H1 (cell line): Measurements from ENCODE around the gene PITPNC1. TPM values are rescaled to one million over a fixed set of nuclear protein-coding genes. Genes with fewer than 3 reads are reported as not detected.

Source experiments
- CTCF ChIA-PET: fragments of 300-600 bp; sonication (Branson Sonifier 250); formaldehyde crosslinking; loops from one replicate; lab custom pipeline; 2021; ENCODE audit not compliant: partially characterized antibody; lab: Charles Lee
- POLR2A ChIA-PET: fragments of 300-600 bp; sonication (Branson Sonifier 250); formaldehyde crosslinking; loops from one replicate; lab custom pipeline; 2021; ENCODE audit warnings: inconsistent platforms; ENCODE audit not compliant: partially characterized antibody; lab: Charles Lee
- DNase-seq, 2 experiments: peaks; one replicate each; pipeline versions ENCODE4 v3.0.0 to v3.0.0-alpha.2; 2010 to 2022; ENCODE audit warnings: low spot score in 2 of 2, low read depth in 1 of 2, mixed read lengths in 1 of 2
- FAIRE-seq: peaks from 2 replicates; lab custom pipeline; 2011; peaks lifted over from hg19 to GRCh38; lab: Jason Lieb, UNC
- H2AFZ ChIP-seq: 2 replicates; pipeline ENCODE4 v1.8.1; 2012; ENCODE audit warnings: low read length, inconsistent platforms
- H2AK5ac ChIP-seq: 2 replicates; pipeline ENCODE4 v1.6.1; 2013; ENCODE audit warnings: low read depth, low read length
- H2BK120ac ChIP-seq: replicated peaks from 2 replicates; pipeline ENCODE3; 2013; ENCODE audit warnings: low read depth, low read length, inconsistent platforms
- H2BK12ac ChIP-seq: 2 replicates; pipeline ENCODE4 v1.6.1; 2013; ENCODE audit warnings: low read depth, low read length
- H2BK15ac ChIP-seq: 2 replicates; pipeline ENCODE4 v1.6.1; 2013; ENCODE audit warnings: low read length
- H2BK20ac ChIP-seq: 2 replicates; pipeline ENCODE4 v1.6.1; 2013; ENCODE audit warnings: low read length
- H2BK5ac ChIP-seq: 2 replicates; pipeline ENCODE4 v1.6.1; 2013; ENCODE audit warnings: low read depth, low read length
- H3K14ac ChIP-seq: 2 replicates; pipeline ENCODE4 v1.6.1; 2013; ENCODE audit warnings: inconsistent platforms; ENCODE audit not compliant: insufficient read length
- H3K18ac ChIP-seq: 2 replicates; pipeline ENCODE4 v1.6.1; 2013; ENCODE audit warnings: low read length; ENCODE audit errors: extremely low read depth
- H3K23ac ChIP-seq: 2 replicates; pipeline ENCODE4 v1.6.1; 2013; ENCODE audit warnings: inconsistent platforms; ENCODE audit not compliant: insufficient read length
- H3K23me2 ChIP-seq: 2 replicates; pipeline ENCODE4 v1.6.1; 2013; ENCODE audit warnings: low read depth, low read length
- H3K27ac ChIP-seq: 2 replicates; pipeline ENCODE4 v1.6.1; 2011; ENCODE audit warnings: low read depth, low read length, inconsistent platforms
- H3K27me3 ChIP-seq, 4 experiments: replicated peaks in 1 of 4; 1 replicate in 1 of 4; 2 replicates in 3 of 4; pipeline versions ENCODE4 v1.6.1 to v1.8.1; 2011 to 2013; ENCODE audit warnings: low read length in 3 of 4, mild to moderate bottlenecking in 3 of 4, inconsistent platforms in 2 of 4, mixed read lengths in 2 of 4, moderate library complexity in 1 of 4; ENCODE audit not compliant: control insufficient read depth in 3 of 4, insufficient read depth in 3 of 4; ENCODE audit errors: extremely low read depth in 1 of 4
- H3K36me3 ChIP-seq, 4 experiments: 2 replicates each; pipeline versions ENCODE4 v1.6.1 to v1.8.1; 2011 to 2013; ENCODE audit warnings: mild to moderate bottlenecking in 4 of 4, low read length in 3 of 4, moderate library complexity in 2 of 4, control low read depth in 1 of 4, inconsistent platforms in 1 of 4; ENCODE audit not compliant: insufficient read depth in 4 of 4, control insufficient read depth in 2 of 4
- H3K4ac ChIP-seq: replicated peaks from 2 replicates; pipeline ENCODE3; 2013; ENCODE audit warnings: low read length, low read depth, mixed read lengths, inconsistent platforms; ENCODE audit not compliant: insufficient read length
- H3K4me1 ChIP-seq, 4 experiments: replicated peaks in 1 of 4; 1 replicate in 1 of 4; 2 replicates in 3 of 4; pipeline versions ENCODE4 v1.6.1 to v1.8.1; 2011 to 2013; ENCODE audit warnings: low read length in 3 of 4, inconsistent platforms in 2 of 4, mixed read lengths in 1 of 4; ENCODE audit not compliant: insufficient read depth in 4 of 4, control insufficient read depth in 3 of 4
- H3K4me2 ChIP-seq, 2 experiments: 2 replicates each; pipeline versions ENCODE4 v1.6.1 to v1.8.1; 2011 to 2013; ENCODE audit warnings: low read depth in 2 of 2, low read length in 2 of 2, control low read depth in 1 of 2, inconsistent platforms in 1 of 2, mild to moderate bottlenecking in 1 of 2; ENCODE audit not compliant: insufficient read depth in 1 of 2
- H3K4me3 ChIP-seq, 4 experiments: fragments of 200-600, 300-600 bp in 1 of 4; sonication (generic), shearing (Covaris generic), sonication (Bioruptor Twin) in 1 of 4; 2 replicates each; pipeline versions ENCODE4 v1.5.1 to v1.8.1; 2011 to 2016; ENCODE audit warnings: low read length in 4 of 4, low read depth in 3 of 4, control low read depth in 2 of 4, inconsistent platforms in 2 of 4, mild to moderate bottlenecking in 2 of 4, mixed read lengths in 1 of 4, moderate library complexity in 1 of 4; ENCODE audit not compliant: insufficient read depth in 2 of 4; ENCODE audit errors: extremely low read depth in 1 of 4
- H3K56ac ChIP-seq: replicated peaks from 2 replicates; pipeline ENCODE3; 2013; ENCODE audit warnings: low read depth, mild to moderate bottlenecking, mixed read lengths, low read length, inconsistent platforms; ENCODE audit not compliant: insufficient read length
- H3K79me1 ChIP-seq: 2 replicates; pipeline ENCODE4 v1.6.1; 2013; ENCODE audit warnings: low read depth, low read length, control low read depth
- H3K79me2 ChIP-seq, 2 experiments: 2 replicates each; pipeline versions ENCODE4 v1.6.1 to v1.8.1; 2012 to 2013; ENCODE audit warnings: low read length in 2 of 2, mild to moderate bottlenecking in 2 of 2, inconsistent platforms in 1 of 2; ENCODE audit not compliant: insufficient read depth in 2 of 2, control insufficient read depth in 1 of 2
- H3K9ac ChIP-seq, 4 experiments: replicated peaks in 1 of 4; 1 replicate in 1 of 4; 2 replicates in 3 of 4; pipeline versions ENCODE4 v1.6.1 to v1.8.1; 2011 to 2013; ENCODE audit warnings: low read depth in 3 of 4, low read length in 3 of 4, control low read depth in 2 of 4, mild to moderate bottlenecking in 2 of 4, moderate library complexity in 2 of 4, inconsistent platforms in 1 of 4; ENCODE audit errors: extremely low read depth in 1 of 4
- H3K9me3 ChIP-seq, 2 experiments: 2 replicates each; pipeline versions ENCODE4 v1.6.1 to v1.8.1; 2012 to 2013; ENCODE audit warnings: mild to moderate bottlenecking in 2 of 2, moderate library complexity in 2 of 2, control low read depth in 1 of 2, inconsistent platforms in 1 of 2, low read depth in 1 of 2, low read length in 1 of 2, mixed read lengths in 1 of 2; ENCODE audit not compliant: insufficient read depth in 2 of 2
- H4K20me1 ChIP-seq, 2 experiments: replicated peaks in 1 of 2; 2 replicates each; pipeline versions ENCODE3 to v1.8.1; 2011 to 2013; ENCODE audit warnings: inconsistent platforms in 2 of 2, low read length in 2 of 2, mild to moderate bottlenecking in 1 of 2; ENCODE audit not compliant: insufficient read depth in 2 of 2, control insufficient read depth in 1 of 2
- H4K5ac ChIP-seq: 2 replicates; pipeline ENCODE4 v1.6.1; 2013; ENCODE audit warnings: low read length, low read depth, mixed read lengths, inconsistent platforms; ENCODE audit not compliant: insufficient read length
- H4K8ac ChIP-seq: 2 replicates; pipeline ENCODE4 v1.8.0; 2013; ENCODE audit warnings: mild to moderate bottlenecking, moderate library complexity, low read length, inconsistent platforms; ENCODE audit not compliant: insufficient read depth; ENCODE audit errors: extremely low read depth
- H4K91ac ChIP-seq: replicated peaks from 2 replicates; pipeline ENCODE3; 2013; ENCODE audit warnings: low read length, mixed read lengths, inconsistent platforms; ENCODE audit not compliant: insufficient read length
- ASH2L ChIP-seq: fragments of 200-600, 300-600 bp; sonication (generic); IDR thresholded peaks from one replicate; pipeline ENCODE4 v1.7.1; 2017; ENCODE audit warnings: low read length
- ATF3 ChIP-seq: IDR thresholded peaks from 2 replicates; pipeline ENCODE4 v1.6.1; 2011; ENCODE audit warnings: low read depth, mild to moderate bottlenecking, low read length; ENCODE audit not compliant: insufficient read depth
- E2F6 ChIP-seq: IDR thresholded peaks from 2 replicates; pipeline ENCODE4 v1.6.1; 2012; ENCODE audit warnings: inconsistent platforms
- EGR1 ChIP-seq: IDR thresholded peaks from 2 replicates; pipeline ENCODE4 v1.6.1; 2011; ENCODE audit warnings: low read depth, low read length, borderline replicate concordance
- FOSL1 ChIP-seq: IDR thresholded peaks from 2 replicates; pipeline ENCODE4 v1.6.1; 2011; ENCODE audit warnings: mild to moderate bottlenecking, low read depth, low read length, moderate library complexity; ENCODE audit not compliant: insufficient read depth
- HDAC2 ChIP-seq, 2 experiments: fragments of 300-600 bp in 1 of 2; sonication (generic) in 1 of 2; IDR thresholded peaks; 2 replicates each; pipeline ENCODE4 v1.6.1; 2011 to 2012; ENCODE audit warnings: low read depth in 2 of 2, low read length in 2 of 2, mild to moderate bottlenecking in 2 of 2, moderate library complexity in 2 of 2, borderline replicate concordance in 1 of 2, inconsistent platforms in 1 of 2
- KDM1A ChIP-seq: fragments of 200-600, 300-600 bp; sonication (generic); IDR thresholded peaks from 2 replicates; pipeline ENCODE4 v1.7.1; 2016; ENCODE audit warnings: mild to moderate bottlenecking, low read length, borderline replicate concordance
- KDM4A ChIP-seq: IDR thresholded peaks from one replicate; pipeline ENCODE4 v1.7.1; 2012; ENCODE audit warnings: low read depth, mild to moderate bottlenecking, moderate library complexity, low read length, inconsistent platforms; ENCODE audit not compliant: severe bottlenecking
- SIN3A ChIP-seq, 2 experiments: IDR thresholded peaks in 1 of 2; conservative IDR thresholded peaks in 1 of 2; 2 replicates each; pipeline ENCODE4 v1.6.1; 2011 to 2012; ENCODE audit warnings: low read length in 2 of 2, improper control_type of control experiment in 1 of 2, low read depth in 1 of 2, mild to moderate bottlenecking in 1 of 2
- SP4 ChIP-seq: IDR thresholded peaks from 2 replicates; pipeline ENCODE4 v1.6.1; 2012; ENCODE audit warnings: low read length, inconsistent platforms
- TAF7 ChIP-seq: optimal IDR thresholded peaks from 2 replicates; pipeline ENCODE3; 2011; ENCODE audit warnings: low read depth, mild to moderate bottlenecking, inconsistent platforms, low read length, moderate library complexity, borderline replicate concordance
- TEAD4 ChIP-seq: IDR thresholded peaks from 2 replicates; pipeline ENCODE4 v1.6.1; 2012; ENCODE audit warnings: low read depth, low read length, inconsistent platforms, mixed read lengths
- WGBS, 2 experiments: shearing (Covaris generic) in 1 of 2; methylation state at CpG; one replicate each; pipeline versions ENCODE4 v1.1.6 to v1.1.7; 2013 to 2015; ENCODE audit warnings: low lambda C conversion rate in 2 of 2, mixed read lengths in 2 of 2, inconsistent platforms in 1 of 2, low coverage in 1 of 2, missing lambda C conversion rate in 1 of 2; ENCODE audit not compliant: insufficient replicate concordance in 2 of 2, insufficient coverage in 1 of 2, insufficient read length in 1 of 2; ENCODE audit errors: extremely low coverage in 1 of 2, missing lambda C conversion rate in 1 of 2; 5-methylcytosine and 5-hydroxymethylcytosine counted together
- polyA plus RNA-seq, 7 experiments: library from polyadenylated mRNA; depleted of rRNA in 3 of 7; stranded (reverse) in 5 of 7; unstranded in 2 of 7; fragments of >200 nt in 5 of 7; fragments of 200-250 nt in 2 of 7; gene quantifications; 1 replicate in 5 of 7; 2 replicates in 1 of 7; 4 replicates in 1 of 7; pipeline versions ENCODE4 v1.2.1 to v1.2.3, GENCODE V29; 2011 to 2013; ENCODE audit warnings: missing spikeins in 2 of 7, mixed read lengths in 2 of 7
- total RNA-seq: library from RNA; stranded (reverse); fragmentation: NEBNext Ultra II Directional; extraction: Animal tissue kit (Norgen Biotek cat#: 25700); gene quantifications from 2 replicates; pipeline ENCODE4 v1.2.1, GENCODE V29; 2021

The PITPNC1 gene
- total and polyA plus RNA-seq, 2 of the 8 experiments (the other 6 are each of a cell fraction or from before 2014, with no cell fraction given) = 17.6 to 54.7 TPM

- FAIRE-seq = no peak
- TF ChIP-seq TAF7 = no peak
- TF ChIP-seq E2F6 = no peak
- TF ChIP-seq ASH2L = no peak
- TF ChIP-seq ATF3 = no peak
- TF ChIP-seq SP4 = no peak
- TF ChIP-seq TEAD4 = no peak
- no peak for TF ChIP-seq KDM4A
- no peak for TF ChIP-seq FOSL1
- no peak for TF ChIP-seq SIN3A (conservative IDR thresholded peaks at IDR 0.05 in 1 of 2, IDR thresholded peaks at IDR 0.05 in 1 of 2; ENCODE audit: low read depth in 1 of 2, low read length in 2 of 2)
- TF ChIP-seq HDAC2 (IDR thresholded peaks at IDR 0.05; ENCODE audit: borderline replicate concordance in 1 of 2, low read depth in 2 of 2, low read length in 2 of 2) = no peak
- TF ChIP-seq EGR1 = no peak
- no peak for TF ChIP-seq KDM1A
Measured at GRCh38 chr17:67725373-67725791, 348.3 kb downstream of the PITPNC1 start.

More at GRCh38 chr17:67725373-67725791, 348.3 kb downstream of the PITPNC1 start:
- Histone ChIP-seq H3K4me2 (no peak overlapping the region), H3K4ac (no peak overlapping the region), H2BK5ac (no peak overlapping the region), H3K9me3 (peaks cover 0 to 3% of the 10 kb centered on the region in 2 experiments; a peak in 1 of 4 replicates), H4K20me1 (no peaks in the 10 kb centered on the region), H4K91ac (no peak overlapping the region), H3K18ac (no peak overlapping the region), H2AK5ac (no peak overlapping the region), H2BK120ac (no peak overlapping the region), H3K23ac (no peak overlapping the region), H3K79me2 (peaks cover 0 to 6% of the 10 kb centered on the region in 2 experiments; a peak in 2 of 4 replicates), H3K79me1 (no peaks in the 10 kb centered on the region), H3K4me1 (no peaks in the 10 kb centered on the region), H2BK12ac (no peak overlapping the region), H3K27ac (no peak overlapping the region), H3K36me3 (peaks cover 35 to 96% (median 78%) of the 10 kb centered on the region in 4 experiments), H3K9ac (no peak overlapping the region), H4K5ac (no peak overlapping the region), H3K56ac (no peak overlapping the region), H4K8ac (no peak overlapping the region), H3K23me2 (no peaks in the 10 kb centered on the region), H3K4me3 (no peak overlapping the region), H3K27me3 (no peaks in the 10 kb centered on the region), H2BK20ac (no peak overlapping the region), H2BK15ac (no peak overlapping the region), H3K14ac (no peak overlapping the region), H2AFZ (no peak overlapping the region)
- ChIA-PET CTCF (interaction anchor here (1.5 kb wide), 1 partner anchor 10 kb away, joined by 3 read pairs; no protein-coding TSS in a partner anchor), POLR2A (interaction anchor here (1.0 to 1.8 kb wide), 3 partner anchors 11 to 313 kb away, joined by 3 to 8 read pairs (median 4); no protein-coding TSS in a partner anchor)
- DNase-seq = no peak
- 96% methylated on average over 4 of the region's 4 CpGs; no CpG with 5 or more reads in 1 of the 2 experiments for WGBS, 2 experiments
